Astrocyte of the spinal cord (primary cell): ENCODE data around the gene BLTP3A.

Experiments
- DNase-seq: peaks from one replicate; pipeline ENCODE4 v3.0.0; 2011; ENCODE audit warnings: low read depth, low spot score
- H3K4me3 ChIP-seq: 2 replicates; pipeline ENCODE4 v1.5.1; 2011; ENCODE audit warnings: low read depth, mild to moderate bottlenecking, low read length, moderate library complexity
- CTCF ChIP-seq: IDR thresholded peaks from 2 replicates; pipeline ENCODE4 v1.5.1; 2012; ENCODE audit warnings: low read depth, mild to moderate bottlenecking, low read length, inconsistent platforms
- in situ Hi-C: cut with HindIII; loops from 2 replicates; pipeline ENCODE4 v1.10.0; 2017; ENCODE audit warnings: low sequenced_read_pairs

Gene BLTP3A

GRCh38 chr6:34836008-34836407 lies 44.1 kb downstream of the BLTP3A start:
- H3K4me3 ChIP-seq, result no peak overlapping the region
- TF ChIP-seq CTCF, result no peak
- in situ Hi-C loops, result no loop called here
- DNase-seq, result no peak

GRCh38 chr6:34836451-34836850 lies 44.6 kb downstream of the BLTP3A start:
- no peak for DNase-seq
- H3K4me3 ChIP-seq, result no peak overlapping the region
- TF ChIP-seq CTCF, result no peak
- in situ Hi-C loops, result no loop called here

GRCh38 chr6:34837528-34837927 lies 45.6 kb downstream of the BLTP3A start:
- in situ Hi-C loops, result no loop called here
- no peak for DNase-seq
- H3K4me3 ChIP-seq, result no peak overlapping the region
- no peak for TF ChIP-seq CTCF

GRCh38 chr6:34839666-34840352 lies 47.9 kb downstream of the BLTP3A start:
- H3K4me3 ChIP-seq, result no peak overlapping the region
- TF ChIP-seq CTCF, result no peak
- DNase-seq, result no peak
- in situ Hi-C loops, result no loop called here
